HepG2 (cell line): Measurements from ENCODE around the gene ACACB. TPM values are rescaled to one million over a fixed set of nuclear protein-coding genes. Genes with fewer than 3 reads are reported as not detected.

Experiments
- ATAC-seq: fragments of 200-7000 bp; cut with Tn5 transposase; 3 replicates; pipeline ENCODE4 v1.9.1; 2020; ENCODE audit warnings: mild to moderate bottlenecking, moderate library complexity
- BruUV-seq: library from RNA; stranded (reverse); fragments of 400-500 nt; replicated peaks from 2 replicates; lab custom pipeline; 2021; lab: Mats Ljungman, UMichigan
- CTCF ChIA-PET: fragments of 300-600 bp; formaldehyde crosslinking; extraction: SDS; loops from one replicate; lab custom pipeline; 2021; ENCODE audit warnings: low total read pairs, inconsistent platforms, low intra/inter-chr PET ratio; lab: Yijun Ruan, JAX
- POLR2A ChIA-PET: fragments of 350-600 bp; sonication (Branson Sonifier 250); formaldehyde crosslinking; loops from one replicate; lab custom pipeline; 2020; ENCODE audit warnings: antibody characterized with exemption, inconsistent platforms; lab: Yijun Ruan, JAX
- DNase-seq: peaks from one replicate; pipeline ENCODE4 v3.0.0-alpha.2; 2015; ENCODE audit warnings: low spot score
- FAIRE-seq: peaks from 3 replicates; lab custom pipeline; 2011; peaks lifted over from hg19 to GRCh38; lab: Jason Lieb, UNC
- H2AFZ ChIP-seq: one replicate; pipeline ENCODE4 v1.6.1; 2011; ENCODE audit warnings: low read length, inconsistent platforms
- H3K27ac ChIP-seq: fragments of 300-600 bp; 3 replicates; pipeline ENCODE4 v1.8.0; 2011; ENCODE audit warnings: mixed run types, mild to moderate bottlenecking, mixed read lengths, low read length, inconsistent platforms; ENCODE audit not compliant: insufficient read depth; ENCODE audit errors: extremely low read length
- H3K27me3 ChIP-seq, 2 experiments: fragments of 200-600 bp in 1 of 2; 2 replicates in 1 of 2; 3 replicates in 1 of 2; pipeline versions ENCODE4 v1.6.0 to v1.8.0; 2011; ENCODE audit warnings: low read length in 2 of 2, mild to moderate bottlenecking in 2 of 2, moderate library complexity in 2 of 2, inconsistent platforms in 1 of 2; ENCODE audit not compliant: insufficient read depth in 2 of 2, control insufficient read depth in 1 of 2
- H3K36me3 ChIP-seq, 2 experiments: fragments of 200-600 bp in 1 of 2; replicated peaks in 1 of 2; 2 replicates in 1 of 2; 3 replicates in 1 of 2; pipeline versions ENCODE4 v1.5.1 to v1.8.0; 2011; ENCODE audit warnings: low read length in 2 of 2, inconsistent platforms in 1 of 2; ENCODE audit not compliant: insufficient read depth in 2 of 2, control insufficient read depth in 1 of 2
- H3K4me1 ChIP-seq: 2 replicates; pipeline ENCODE4 v1.5.1; 2012; ENCODE audit warnings: low read length, inconsistent platforms; ENCODE audit not compliant: insufficient read depth
- H3K4me2 ChIP-seq: 2 replicates; pipeline ENCODE4 v1.6.0; 2011; ENCODE audit warnings: low read depth, low read length, inconsistent platforms
- H3K4me3 ChIP-seq, 3 experiments: fragments of 200-600 bp in 1 of 3; sonication (generic), shearing (Covaris generic) in 1 of 3; replicated peaks in 1 of 3; 2 replicates each; pipeline ENCODE4 v1.5.1; 2011 to 2016; ENCODE audit warnings: low read length in 3 of 3, inconsistent platforms in 2 of 3, low read depth in 2 of 3, mild to moderate bottlenecking in 2 of 3, control low read depth in 1 of 3, mixed read lengths in 1 of 3; ENCODE audit not compliant: insufficient read depth in 1 of 3
- H3K79me2 ChIP-seq: one replicate; pipeline ENCODE4 v1.6.1; 2011; ENCODE audit warnings: low read length, inconsistent platforms; ENCODE audit not compliant: insufficient read depth
- H3K9ac ChIP-seq: 2 replicates; pipeline ENCODE4 v1.6.0; 2011; ENCODE audit warnings: mild to moderate bottlenecking, low read depth, low read length, inconsistent platforms; ENCODE audit not compliant: insufficient read depth
- H3K9me3 ChIP-seq: 2 replicates; pipeline ENCODE4 v1.5.1; 2012; ENCODE audit warnings: mild to moderate bottlenecking, low read length
- H4K20me1 ChIP-seq: 2 replicates; pipeline ENCODE4 v1.6.0; 2011; ENCODE audit warnings: inconsistent platforms, mild to moderate bottlenecking, low read length, moderate library complexity; ENCODE audit not compliant: insufficient read depth
- PCBP2 ChIP-seq: fragments of 200-400 bp; formaldehyde crosslinking; optimal IDR thresholded peaks from 2 replicates; pipeline ENCODE3; 2018; ENCODE audit warnings: low read length, low read depth; ENCODE audit not compliant: poor library complexity, severe bottlenecking
- SIN3B ChIP-seq: fragments of 150-350 bp; IDR thresholded peaks from 2 replicates; pipeline ENCODE4 v1.6.1; 2014; ENCODE audit warnings: low read length
- ZNF629 ChIP-seq: sonication (generic); formaldehyde crosslinking; conservative IDR thresholded peaks from 2 replicates; pipeline ENCODE4 v1.5.0; 2020; ENCODE audit warnings: missing genetic modification reagents
- WGBS: methylation state at CpG from one replicate; pipeline ENCODE4 v1.1.6; 2017; ENCODE audit warnings: low lambda C conversion rate; 5-methylcytosine and 5-hydroxymethylcytosine counted together
- in situ Hi-C: cut with HindIII; loops from 2 replicates; pipeline ENCODE4 v1.10.0; 2017; ENCODE audit warnings: low pct_unique_long_range_greater_than_20kb; ENCODE audit not compliant: extremely low pct_ligation_motif_present
- intact Hi-C: fragments of 100-400 bp; cut with micrococcal nuclease; formaldehyde crosslinking; loops from one replicate; pipeline ENCODE4 v1.10.0; 2022; ENCODE audit not compliant: unreplicated experiment
- polyA plus RNA-seq, 8 experiments: library from polyadenylated mRNA; depleted of rRNA in 3 of 8; stranded (reverse) in 7 of 8; unstranded in 1 of 8; fragments of >200 nt; fragmentation: Illumina TruSeq in 4 of 8; extraction: Trizol in 4 of 8; gene quantifications; 2 replicates each; pipeline versions ENCODE4 v1.2.1 to v1.2.3, GENCODE V29; 2011 to 2016; ENCODE audit warnings: low read depth in 4 of 8, missing spikeins in 1 of 8, mixed read lengths in 1 of 8; ENCODE audit not compliant: insufficient read depth in 1 of 8
- total RNA-seq, 5 experiments: library from RNA; depleted of rRNA; stranded (reverse); fragments of >200 nt; fragmentation: Illumina TruSeq; extraction: Trizol; gene quantifications; 2 replicates each; pipeline ENCODE4 v1.2.3, GENCODE V29; 2016; ENCODE audit warnings: low read depth in 1 of 5
- TF ChIP-seq, protein P1 (sequence below), 2 experiments: sonication (generic) in 1 of 2; formaldehyde crosslinking in 1 of 2; IDR thresholded peaks; 2 replicates each; pipeline versions ENCODE4 v1.4.0 to v1.6.1; 2016 to 2020; ENCODE audit warnings: borderline replicate concordance in 1 of 2, low read depth in 1 of 2, mild to moderate bottlenecking in 1 of 2, missing genetic modification reagents in 1 of 2
- TF ChIP-seq, protein P2 (sequence below): sonication (generic); formaldehyde crosslinking; IDR thresholded peaks from 2 replicates; pipeline ENCODE4 v1.4.0; 2020; ENCODE audit warnings: missing genetic modification reagents, low read depth, mild to moderate bottlenecking, borderline replicate concordance

Gene ACACB
- total and polyA plus RNA-seq, 2 of the 13 experiments (the other 11 are each of a cell fraction or from before 2014, with no cell fraction given), result 6.2 to 8.6 TPM

DNA sequence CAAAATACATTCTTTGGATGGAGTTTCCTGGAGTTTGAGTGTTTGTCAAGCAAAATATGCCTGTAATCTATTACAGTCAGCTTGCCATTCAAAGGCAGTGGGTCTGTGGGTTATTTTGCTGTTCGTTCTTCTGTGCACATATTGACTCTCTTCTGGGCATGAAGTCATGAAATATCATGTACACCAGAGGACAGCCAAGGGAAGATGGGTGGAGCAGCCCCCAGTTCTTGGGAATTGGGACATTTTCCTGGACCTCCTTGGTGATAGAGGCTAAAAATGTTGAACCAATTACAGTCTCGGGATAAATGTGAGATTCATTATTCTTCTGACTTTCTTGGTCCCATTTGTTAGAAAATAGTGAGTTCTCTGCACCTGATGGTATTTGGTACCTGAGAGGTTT is 103.6 kb downstream of the ACACB start (continued):
- TF ChIP-seq, protein P1, sequence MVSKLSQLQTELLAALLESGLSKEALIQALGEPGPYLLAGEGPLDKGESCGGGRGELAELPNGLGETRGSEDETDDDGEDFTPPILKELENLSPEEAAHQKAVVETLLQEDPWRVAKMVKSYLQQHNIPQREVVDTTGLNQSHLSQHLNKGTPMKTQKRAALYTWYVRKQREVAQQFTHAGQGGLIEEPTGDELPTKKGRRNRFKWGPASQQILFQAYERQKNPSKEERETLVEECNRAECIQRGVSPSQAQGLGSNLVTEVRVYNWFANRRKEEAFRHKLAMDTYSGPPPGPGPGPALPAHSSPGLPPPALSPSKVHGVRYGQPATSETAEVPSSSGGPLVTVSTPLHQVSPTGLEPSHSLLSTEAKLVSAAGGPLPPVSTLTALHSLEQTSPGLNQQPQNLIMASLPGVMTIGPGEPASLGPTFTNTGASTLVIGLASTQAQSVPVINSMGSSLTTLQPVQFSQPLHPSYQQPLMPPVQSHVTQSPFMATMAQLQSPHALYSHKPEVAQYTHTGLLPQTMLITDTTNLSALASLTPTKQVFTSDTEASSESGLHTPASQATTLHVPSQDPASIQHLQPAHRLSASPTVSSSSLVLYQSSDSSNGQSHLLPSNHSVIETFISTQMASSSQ (IDR thresholded peaks at IDR 0.05; ENCODE audit: low read depth), result no peak
- TF ChIP-seq, protein P1 (CRISPR knock-in tag; IDR thresholded peaks at IDR 0.05; ENCODE audit: borderline replicate concordance), result no peak
- no peak for TF ChIP-seq PCBP2
- no peak for TF ChIP-seq SIN3B

DNA sequence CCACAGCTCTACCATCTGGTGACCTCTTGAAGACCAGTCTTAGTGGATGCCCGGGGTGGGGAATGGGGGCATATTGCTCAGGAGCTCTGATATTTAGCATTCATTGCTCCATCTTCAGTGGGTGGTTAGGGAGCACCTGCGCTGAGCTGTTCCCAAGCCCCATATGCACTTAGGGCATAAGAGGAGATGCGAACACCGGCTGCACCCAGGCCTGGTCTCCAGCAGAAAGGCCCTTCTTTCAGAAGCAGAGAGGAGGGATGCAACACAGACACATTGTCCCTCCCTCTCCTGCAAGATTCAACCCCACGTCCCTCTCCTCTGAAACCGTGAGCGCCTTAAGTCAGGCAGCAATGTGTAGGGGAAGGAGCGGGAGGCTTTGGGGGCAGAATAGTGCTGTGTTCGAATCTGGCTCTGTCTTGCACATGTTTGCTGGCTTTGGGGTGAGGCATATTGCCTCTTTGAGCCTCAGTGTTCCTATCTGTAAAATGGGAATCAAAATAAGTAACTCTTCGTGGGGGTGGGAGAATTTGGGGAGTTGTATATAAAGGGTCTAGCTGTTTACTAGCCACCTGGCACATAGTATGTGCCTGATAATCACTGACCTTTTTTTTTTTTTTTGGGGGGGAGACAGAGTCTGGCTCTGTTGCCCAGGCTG is 105.0 kb downstream of the ACACB start:
- Histone ChIP-seq H3K79me2 (no peaks in the 10 kb centered on the region), H3K4me2 (no peak overlapping the region), H3K9me3 (no peaks in the 10 kb centered on the region), H3K4me1 (no peaks in the 10 kb centered on the region), H3K27me3 (no peaks in the 10 kb centered on the region), H4K20me1 (no peaks in the 10 kb centered on the region), H3K4me3 (no peak overlapping the region), H2AFZ (no peak overlapping the region), H3K27ac (no peak overlapping the region), H3K36me3 (peaks cover 0 to 16% of the 10 kb centered on the region in 2 experiments; a peak in 2 of 5 replicates), H3K9ac (no peak overlapping the region)
- ATAC-seq, result no peak
- DNase-seq, result no peak
- BruUV-seq, result no TSS peak
- peak; percentile 82 for TF ChIP-seq ZNF629 (CRISPR knock-in tag)
- TF ChIP-seq, protein P2, sequence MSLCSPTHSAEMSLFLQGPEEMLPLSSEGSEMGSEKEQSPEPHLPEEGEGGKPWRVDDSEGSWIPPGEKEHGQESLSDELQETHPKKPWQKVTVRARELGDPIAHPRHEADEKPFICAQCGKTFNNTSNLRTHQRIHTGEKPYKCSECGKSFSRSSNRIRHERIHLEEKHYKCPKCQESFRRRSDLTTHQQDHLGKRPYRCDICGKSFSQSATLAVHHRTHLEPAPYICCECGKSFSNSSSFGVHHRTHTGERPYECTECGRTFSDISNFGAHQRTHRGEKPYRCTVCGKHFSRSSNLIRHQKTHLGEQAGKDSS (CRISPR knock-in tag), result no peak
- CTCF ChIA-PET, result no interaction called here
- no peak for FAIRE-seq
- POLR2A ChIA-PET, result no interaction called here
- WGBS, result 94% methylated on average over 9 of the region's 10 CpGs
- intact Hi-C loops (no loop called here), in situ Hi-C loops (no loop called here)
